SK-N-SH (cell line): ENCODE measurements around the gene HSD11B1. TPM values are rescaled to one million over a fixed set of nuclear protein-coding genes. Genes with fewer than 3 reads are reported as not detected.

Source experiments
- CTCF ChIA-PET: fragments of 300-600, 350-600 bp; formaldehyde crosslinking; extraction: SDS; loops from one replicate; lab custom pipeline; 2021; lab: Yijun Ruan, JAX
- POLR2A ChIA-PET: fragments of 350-600 bp; sonication (Branson Sonifier 250); formaldehyde crosslinking; extraction: SDS; loops from one replicate; lab custom pipeline; 2020; ENCODE audit warnings: antibody characterized with exemption, inconsistent platforms; lab: Yijun Ruan, JAX
- DNase-seq: peaks from one replicate; pipeline ENCODE4 v3.0.0; 2012
- H2AFZ ChIP-seq: fragments of 200-600 bp; sonication (generic); 2 replicates; pipeline ENCODE4 v1.8.1; 2016; ENCODE audit warnings: antibody characterized with exemption, mild to moderate bottlenecking, low read depth
- H3F3A ChIP-seq: fragments of 200-600 bp; sonication (generic); replicated peaks from 2 replicates; pipeline ENCODE3; 2016; ENCODE audit warnings: antibody characterized with exemption, mild to moderate bottlenecking; ENCODE audit not compliant: insufficient read depth
- H3K27ac ChIP-seq, 2 experiments: fragments of 200-500 bp in 1 of 2; fragments of 200-600 bp in 1 of 2; sonication (Bioruptor generic) in 1 of 2; sonication (generic), shearing (Covaris generic) in 1 of 2; 2 replicates each; pipeline versions ENCODE4 v1.5.1 to v1.6.1; 2014 to 2016; ENCODE audit warnings: low read depth in 2 of 2, inconsistent platforms in 1 of 2, low read length in 1 of 2, mild to moderate bottlenecking in 1 of 2, mixed read lengths in 1 of 2
- H3K27me3 ChIP-seq: fragments of 200-600 bp; sonication (generic), shearing (Covaris generic); 2 replicates; pipeline ENCODE4 v1.6.1; 2016; ENCODE audit warnings: mixed run types; ENCODE audit not compliant: insufficient read depth
- H3K36me3 ChIP-seq, 2 experiments: fragments of 200-500 bp in 1 of 2; fragments of 200-600 bp in 1 of 2; sonication (Bioruptor generic) in 1 of 2; sonication (generic) in 1 of 2; replicated peaks in 1 of 2; 2 replicates each; pipeline versions ENCODE3 to v1.5.1; 2014 to 2016; ENCODE audit warnings: low read length in 1 of 2, mild to moderate bottlenecking in 1 of 2; ENCODE audit not compliant: insufficient read depth in 2 of 2, control insufficient read depth in 1 of 2
- H3K4me1 ChIP-seq, 2 experiments: fragments of 200-500 bp in 1 of 2; fragments of 200-600 bp in 1 of 2; sonication (Bioruptor generic) in 1 of 2; sonication (generic), shearing (Covaris generic) in 1 of 2; 2 replicates each; pipeline versions ENCODE4 v1.5.1 to v1.6.1; 2014 to 2016; ENCODE audit warnings: low read depth in 1 of 2, low read length in 1 of 2, mixed run types in 1 of 2; ENCODE audit not compliant: insufficient read depth in 2 of 2, control insufficient read depth in 1 of 2
- H3K4me2 ChIP-seq: fragments of 200-600 bp; sonication (generic), shearing (Covaris generic); 2 replicates; pipeline ENCODE4 v1.6.1; 2017; ENCODE audit warnings: mixed run types
- H3K4me3 ChIP-seq, 2 experiments: fragments of 200-500 bp in 1 of 2; fragments of 200-600 bp in 1 of 2; sonication (Bioruptor generic) in 1 of 2; sonication (generic), shearing (Covaris generic) in 1 of 2; 2 replicates each; pipeline versions ENCODE4 v1.5.1 to v1.8.1; 2014 to 2016; ENCODE audit warnings: low read depth in 2 of 2, inconsistent platforms in 1 of 2, low read length in 1 of 2, mild to moderate bottlenecking in 1 of 2, mixed read lengths in 1 of 2, moderate library complexity in 1 of 2
- H3K79me2 ChIP-seq: fragments of 200-600 bp; sonication (generic); 2 replicates; pipeline ENCODE4 v1.8.1; 2017; ENCODE audit warnings: mild to moderate bottlenecking; ENCODE audit not compliant: insufficient read depth
- H3K9ac ChIP-seq: fragments of 200-600 bp; sonication (generic); 2 replicates; pipeline ENCODE4 v1.6.1; 2017; ENCODE audit warnings: mixed run types
- H3K9me2 ChIP-seq: fragments of 200-600 bp; sonication (generic); 2 replicates; pipeline ENCODE4 v1.6.1; 2017; ENCODE audit warnings: mixed run types
- H3K9me3 ChIP-seq: fragments of 200-600 bp; sonication (generic); 2 replicates; pipeline ENCODE4 v1.6.1; 2017; ENCODE audit warnings: mixed run types, mild to moderate bottlenecking, moderate library complexity
- H4K20me1 ChIP-seq: fragments of 200-600 bp; sonication (generic); 2 replicates; pipeline ENCODE4 v1.6.1; 2017; ENCODE audit warnings: mild to moderate bottlenecking, mixed run types; ENCODE audit not compliant: insufficient read depth
- ELF1 ChIP-seq: IDR thresholded peaks from 2 replicates; pipeline ENCODE4 v1.4.0; 2012
- EP300 ChIP-seq, 2 experiments: IDR thresholded peaks; 2 replicates each; pipeline versions ENCODE4 v1.4.0 to v1.6.1; 2012; ENCODE audit warnings: borderline replicate concordance in 1 of 2, low read depth in 1 of 2, low read length in 1 of 2
- FOSL2 ChIP-seq: IDR thresholded peaks from 2 replicates; pipeline ENCODE4 v1.4.0; 2012; ENCODE audit warnings: low read depth, mild to moderate bottlenecking, moderate library complexity, borderline replicate concordance
- FOXJ3 ChIP-seq: sonication (generic); formaldehyde crosslinking; IDR thresholded peaks from 2 replicates; pipeline ENCODE4 v1.5.1; 2020; ENCODE audit warnings: mild to moderate bottlenecking, missing genetic modification reagents
- GABPA ChIP-seq: IDR thresholded peaks from 2 replicates; pipeline ENCODE4 v1.4.0; 2012; ENCODE audit warnings: low read depth, mild to moderate bottlenecking
- GATA2 ChIP-seq: sonication (generic); formaldehyde crosslinking; IDR thresholded peaks from 2 replicates; pipeline ENCODE4 v1.5.0; 2020; ENCODE audit warnings: mild to moderate bottlenecking, missing genetic modification reagents
- JUND ChIP-seq: IDR thresholded peaks from 2 replicates; pipeline ENCODE4 v1.4.0; 2012
- MEF2A ChIP-seq: IDR thresholded peaks from 2 replicates; pipeline ENCODE4 v1.4.0; 2012; ENCODE audit warnings: low read depth, borderline replicate concordance
- MXI1 ChIP-seq: IDR thresholded peaks from 2 replicates; pipeline ENCODE4 v1.6.1; 2012; ENCODE audit warnings: mild to moderate bottlenecking, low read depth, low read length, improper control_type of control experiment
- NRF1 ChIP-seq: IDR thresholded peaks from 2 replicates; pipeline ENCODE4 v1.6.1; 2012; ENCODE audit warnings: low read depth, mild to moderate bottlenecking, low read length
- POLR2AphosphoS5 ChIP-seq: IDR thresholded peaks from 2 replicates; pipeline ENCODE4 v1.6.1; 2012; ENCODE audit warnings: low read depth, low read length
- RCOR1 ChIP-seq: fragments of 150-350 bp; IDR thresholded peaks from 2 replicates; pipeline ENCODE4 v1.6.1; 2017; ENCODE audit warnings: antibody characterized with exemption, low read length
- RFX5 ChIP-seq: IDR thresholded peaks from 2 replicates; pipeline ENCODE4 v1.6.1; 2012; ENCODE audit warnings: mild to moderate bottlenecking, improper control_type of control experiment, low read length
- RXRA ChIP-seq: IDR thresholded peaks from 2 replicates; pipeline ENCODE4 v1.4.0; 2012; ENCODE audit warnings: low read depth, mild to moderate bottlenecking, borderline replicate concordance
- TAF1 ChIP-seq: IDR thresholded peaks from 2 replicates; pipeline ENCODE4 v1.6.1; 2012; ENCODE audit warnings: low read depth, mild to moderate bottlenecking, low read length, moderate library complexity, borderline replicate concordance
- TEAD4 ChIP-seq: IDR thresholded peaks from 2 replicates; pipeline ENCODE4 v1.4.0; 2012; ENCODE audit warnings: mild to moderate bottlenecking, borderline replicate concordance; ENCODE audit not compliant: insufficient read depth
- YY1 ChIP-seq: IDR thresholded peaks from 2 replicates; pipeline ENCODE4 v1.4.0; 2012; ENCODE audit warnings: low read depth, mild to moderate bottlenecking
- WGBS: methylation state at CpG from one replicate; pipeline ENCODE4 v1.1.6; 2017; ENCODE audit warnings: low lambda C conversion rate; 5-methylcytosine and 5-hydroxymethylcytosine counted together
- polyA plus RNA-seq, 3 experiments: library from polyadenylated mRNA; depleted of rRNA; stranded (reverse); fragments of >200 nt; gene quantifications; 2 replicates each; pipeline ENCODE4 v1.2.3, GENCODE V29; 2012
- TF ChIP-seq, protein P1 (sequence below): IDR thresholded peaks from 2 replicates; pipeline ENCODE4 v1.4.0; 2012; ENCODE audit warnings: low read depth, borderline replicate concordance
- TF ChIP-seq, protein P2 (sequence below): fragments of 150-350 bp; IDR thresholded peaks from 2 replicates; pipeline ENCODE4 v1.6.1; 2016; ENCODE audit warnings: mild to moderate bottlenecking, low read depth, low read length
- TF ChIP-seq, protein P3 (sequence below): IDR thresholded peaks from 2 replicates; pipeline ENCODE4; 2012
- TF ChIP-seq, protein P4 (sequence below): fragments of 150-350 bp; IDR thresholded peaks from 2 replicates; pipeline ENCODE4 v1.6.1; 2017; ENCODE audit warnings: antibody characterized with exemption, low read length, low read depth, borderline replicate concordance
- TF ChIP-seq, protein P5 (sequence below): IDR thresholded peaks from 2 replicates; pipeline ENCODE4 v1.6.1; 2012; ENCODE audit warnings: mild to moderate bottlenecking, low read depth, low read length, moderate library complexity

Gene HSD11B1
- polyA plus RNA-seq, 1 of the 3 experiments (the other 2 are of a cell fraction): 0.23 TPM

DNA sequence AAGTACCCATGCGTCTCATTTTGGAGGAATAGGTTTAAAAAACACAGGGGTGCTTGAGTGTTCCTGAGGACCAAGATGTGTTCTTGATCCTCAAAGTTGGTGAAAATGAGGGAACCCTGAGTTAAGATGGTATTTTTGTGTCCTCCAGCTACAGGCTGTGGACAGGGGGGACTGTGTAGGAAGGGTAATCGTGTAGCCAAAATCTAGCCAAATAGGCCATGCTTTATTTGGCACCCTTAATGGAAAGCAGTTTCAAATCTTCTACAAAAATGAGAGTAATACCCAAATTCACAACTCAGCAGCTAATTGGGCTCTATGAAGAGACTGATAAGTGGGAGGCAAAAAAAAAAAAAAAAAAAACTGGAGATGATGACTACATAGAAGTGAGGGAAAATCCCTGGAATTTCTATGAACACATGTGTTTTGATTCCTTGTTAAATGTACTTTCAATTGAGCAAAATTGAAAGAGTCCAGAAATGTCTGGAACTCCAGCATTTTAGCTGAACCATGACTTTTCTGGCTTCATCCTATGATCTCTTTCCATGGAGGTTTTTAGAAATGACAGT, 470 bp downstream of the HSD11B1 start (continued):
- TF ChIP-seq, protein P1, sequence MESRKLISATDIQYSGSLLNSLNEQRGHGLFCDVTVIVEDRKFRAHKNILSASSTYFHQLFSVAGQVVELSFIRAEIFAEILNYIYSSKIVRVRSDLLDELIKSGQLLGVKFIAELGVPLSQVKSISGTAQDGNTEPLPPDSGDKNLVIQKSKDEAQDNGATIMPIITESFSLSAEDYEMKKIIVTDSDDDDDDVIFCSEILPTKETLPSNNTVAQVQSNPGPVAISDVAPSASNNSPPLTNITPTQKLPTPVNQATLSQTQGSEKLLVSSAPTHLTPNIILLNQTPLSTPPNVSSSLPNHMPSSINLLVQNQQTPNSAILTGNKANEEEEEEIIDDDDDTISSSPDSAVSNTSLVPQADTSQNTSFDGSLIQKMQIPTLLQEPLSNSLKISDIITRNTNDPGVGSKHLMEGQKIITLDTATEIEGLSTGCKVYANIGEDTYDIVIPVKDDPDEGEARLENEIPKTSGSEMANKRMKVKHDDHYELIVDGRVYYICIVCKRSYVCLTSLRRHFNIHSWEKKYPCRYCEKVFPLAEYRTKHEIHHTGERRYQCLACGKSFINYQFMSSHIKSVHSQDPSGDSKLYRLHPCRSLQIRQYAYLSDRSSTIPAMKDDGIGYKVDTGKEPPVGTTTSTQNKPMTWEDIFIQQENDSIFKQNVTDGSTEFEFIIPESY: no peak
- TF ChIP-seq RFX5 (no peak), NRF1 (no peak), MEF2A (no peak), RXRA (no peak), FOXJ3 (CRISPR knock-in tag) (no peak), EP300 (IDR thresholded peaks at IDR 0.05; ENCODE audit: borderline replicate concordance in 1 of 2, low read depth in 1 of 2, low read length in 1 of 2) (no peak)
- TF ChIP-seq, protein P2, sequence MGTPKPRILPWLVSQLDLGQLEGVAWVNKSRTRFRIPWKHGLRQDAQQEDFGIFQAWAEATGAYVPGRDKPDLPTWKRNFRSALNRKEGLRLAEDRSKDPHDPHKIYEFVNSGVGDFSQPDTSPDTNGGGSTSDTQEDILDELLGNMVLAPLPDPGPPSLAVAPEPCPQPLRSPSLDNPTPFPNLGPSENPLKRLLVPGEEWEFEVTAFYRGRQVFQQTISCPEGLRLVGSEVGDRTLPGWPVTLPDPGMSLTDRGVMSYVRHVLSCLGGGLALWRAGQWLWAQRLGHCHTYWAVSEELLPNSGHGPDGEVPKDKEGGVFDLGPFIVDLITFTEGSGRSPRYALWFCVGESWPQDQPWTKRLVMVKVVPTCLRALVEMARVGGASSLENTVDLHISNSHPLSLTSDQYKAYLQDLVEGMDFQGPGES: no peak

DNA sequence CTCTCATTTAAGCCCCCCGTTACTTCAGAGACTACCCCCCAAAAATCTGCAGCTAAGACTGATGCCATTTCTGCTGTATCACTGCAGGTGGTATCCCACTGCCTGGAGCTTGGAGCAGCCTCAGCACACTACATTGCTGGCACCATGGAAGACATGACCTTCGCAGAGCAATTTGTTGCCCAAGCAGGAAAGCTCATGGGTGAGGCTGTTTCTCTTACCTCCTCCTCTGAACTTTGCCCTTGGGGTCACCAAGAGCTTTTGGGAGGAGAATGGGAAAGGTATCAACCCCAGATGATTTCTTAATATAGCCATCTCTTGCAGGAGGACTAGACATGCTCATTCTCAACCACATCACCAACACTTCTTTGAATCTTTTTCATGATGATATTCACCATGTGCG, 2.0 kb downstream of the HSD11B1 start:
- H2AFZ ChIP-seq: no peak overlapping the region
- peaks cover 0 to 13% of the 10 kb centered on the region in 2 experiments for H3K4me1 ChIP-seq
- no peak for DNase-seq
- H3F3A ChIP-seq: peaks cover 14% of the 10 kb centered on the region
- WGBS: 80% methylated on average over 3 of the region's 3 CpGs
- POLR2A ChIA-PET: no interaction called here
- no peaks in the 10 kb centered on the region for H3K9me2 ChIP-seq
- CTCF ChIA-PET: interaction anchor here (0.6 to 2.8 kb wide), 5 partner anchors 13 to 353 kb away, joined by 3 to 13 read pairs (median 3); no protein-coding TSS in a partner anchor
- no peaks in the 10 kb centered on the region for H4K20me1 ChIP-seq
- no peak overlapping the region for H3K9ac ChIP-seq
- no peak overlapping the region for H3K4me3 ChIP-seq
- H3K36me3 ChIP-seq: no peaks in the 10 kb centered on the region
- no peaks in the 10 kb centered on the region for H3K9me3 ChIP-seq
- H3K27ac ChIP-seq: no peak overlapping the region
- no peak overlapping the region; the same call in 1 of the 2 replicates for H3K4me2 ChIP-seq
- no peaks in the 10 kb centered on the region for H3K79me2 ChIP-seq
- no peaks in the 10 kb centered on the region for H3K27me3 ChIP-seq
- TF ChIP-seq, protein P3, sequence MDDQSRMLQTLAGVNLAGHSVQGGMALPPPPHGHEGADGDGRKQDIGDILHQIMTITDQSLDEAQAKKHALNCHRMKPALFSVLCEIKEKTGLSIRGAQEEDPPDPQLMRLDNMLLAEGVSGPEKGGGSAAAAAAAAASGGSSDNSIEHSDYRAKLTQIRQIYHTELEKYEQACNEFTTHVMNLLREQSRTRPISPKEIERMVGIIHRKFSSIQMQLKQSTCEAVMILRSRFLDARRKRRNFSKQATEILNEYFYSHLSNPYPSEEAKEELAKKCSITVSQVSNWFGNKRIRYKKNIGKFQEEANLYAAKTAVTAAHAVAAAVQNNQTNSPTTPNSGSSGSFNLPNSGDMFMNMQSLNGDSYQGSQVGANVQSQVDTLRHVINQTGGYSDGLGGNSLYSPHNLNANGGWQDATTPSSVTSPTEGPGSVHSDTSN: no peak
- no peak for TF ChIP-seq MXI1
- TF ChIP-seq RCOR1: no peak
- no peak for TF ChIP-seq YY1
- TF ChIP-seq JUND: no peak
- TF ChIP-seq POLR2AphosphoS5: no peak
- no peak for TF ChIP-seq TEAD4
- TF ChIP-seq ELF1: no peak
- TF ChIP-seq NRF1: no peak
- TF ChIP-seq, protein P4, sequence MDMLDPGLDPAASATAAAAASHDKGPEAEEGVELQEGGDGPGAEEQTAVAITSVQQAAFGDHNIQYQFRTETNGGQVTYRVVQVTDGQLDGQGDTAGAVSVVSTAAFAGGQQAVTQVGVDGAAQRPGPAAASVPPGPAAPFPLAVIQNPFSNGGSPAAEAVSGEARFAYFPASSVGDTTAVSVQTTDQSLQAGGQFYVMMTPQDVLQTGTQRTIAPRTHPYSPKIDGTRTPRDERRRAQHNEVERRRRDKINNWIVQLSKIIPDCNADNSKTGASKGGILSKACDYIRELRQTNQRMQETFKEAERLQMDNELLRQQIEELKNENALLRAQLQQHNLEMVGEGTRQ: no peak
- no peak for TF ChIP-seq FOSL2
- TF ChIP-seq GATA2 (CRISPR knock-in tag): no peak
- TF ChIP-seq GABPA: no peak
- TF ChIP-seq TAF1: no peak
- no peak for TF ChIP-seq EP300 (IDR thresholded peaks at IDR 0.05; ENCODE audit: borderline replicate concordance in 1 of 2, low read depth in 1 of 2, low read length in 1 of 2)
- TF ChIP-seq, protein P5, sequence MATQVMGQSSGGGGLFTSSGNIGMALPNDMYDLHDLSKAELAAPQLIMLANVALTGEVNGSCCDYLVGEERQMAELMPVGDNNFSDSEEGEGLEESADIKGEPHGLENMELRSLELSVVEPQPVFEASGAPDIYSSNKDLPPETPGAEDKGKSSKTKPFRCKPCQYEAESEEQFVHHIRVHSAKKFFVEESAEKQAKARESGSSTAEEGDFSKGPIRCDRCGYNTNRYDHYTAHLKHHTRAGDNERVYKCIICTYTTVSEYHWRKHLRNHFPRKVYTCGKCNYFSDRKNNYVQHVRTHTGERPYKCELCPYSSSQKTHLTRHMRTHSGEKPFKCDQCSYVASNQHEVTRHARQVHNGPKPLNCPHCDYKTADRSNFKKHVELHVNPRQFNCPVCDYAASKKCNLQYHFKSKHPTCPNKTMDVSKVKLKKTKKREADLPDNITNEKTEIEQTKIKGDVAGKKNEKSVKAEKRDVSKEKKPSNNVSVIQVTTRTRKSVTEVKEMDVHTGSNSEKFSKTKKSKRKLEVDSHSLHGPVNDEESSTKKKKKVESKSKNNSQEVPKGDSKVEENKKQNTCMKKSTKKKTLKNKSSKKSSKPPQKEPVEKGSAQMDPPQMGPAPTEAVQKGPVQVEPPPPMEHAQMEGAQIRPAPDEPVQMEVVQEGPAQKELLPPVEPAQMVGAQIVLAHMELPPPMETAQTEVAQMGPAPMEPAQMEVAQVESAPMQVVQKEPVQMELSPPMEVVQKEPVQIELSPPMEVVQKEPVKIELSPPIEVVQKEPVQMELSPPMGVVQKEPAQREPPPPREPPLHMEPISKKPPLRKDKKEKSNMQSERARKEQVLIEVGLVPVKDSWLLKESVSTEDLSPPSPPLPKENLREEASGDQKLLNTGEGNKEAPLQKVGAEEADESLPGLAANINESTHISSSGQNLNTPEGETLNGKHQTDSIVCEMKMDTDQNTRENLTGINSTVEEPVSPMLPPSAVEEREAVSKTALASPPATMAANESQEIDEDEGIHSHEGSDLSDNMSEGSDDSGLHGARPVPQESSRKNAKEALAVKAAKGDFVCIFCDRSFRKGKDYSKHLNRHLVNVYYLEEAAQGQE: no peak
- TF ChIP-seq, protein P2: no peak
